GM19099 (cell line): ENCODE measurements around the gene PLA2G1B.

Experiments used
- POLR2A ChIP-seq: IDR thresholded peaks from 3 replicates; pipeline ENCODE4 v1.6.1; 2011; ENCODE audit warnings: low read depth; ENCODE audit not compliant: insufficient read length; ENCODE audit errors: extremely low read depth

Gene PLA2G1B

GRCh38 chr12:120363274-120363855, 35.8 kb upstream of the PLA2G1B start:
- TF ChIP-seq POLR2A, result no peak

GRCh38 chr12:120362516-120363273, 35.1 kb upstream of the PLA2G1B start:
- no peak for TF ChIP-seq POLR2A

- no peak for TF ChIP-seq POLR2A
Observed at GRCh38 chr12:120361506-120362208, 34.1 kb upstream of the PLA2G1B start.

GRCh38 chr12:120359128-120359527, 31.5 kb upstream of the PLA2G1B start:
- TF ChIP-seq POLR2A, result no peak

- TF ChIP-seq POLR2A, result no peak
Observed at GRCh38 chr12:120358412-120359100, 31.0 kb upstream of the PLA2G1B start.

- no peak for TF ChIP-seq POLR2A
Observed at GRCh38 chr12:120357104-120357503, 29.5 kb upstream of the PLA2G1B start.

- TF ChIP-seq POLR2A, result no peak
Observed at GRCh38 chr12:120356567-120357030, 29.0 kb upstream of the PLA2G1B start.

GRCh38 chr12:120353556-120354317, 26.2 kb upstream of the PLA2G1B start:
- no peak for TF ChIP-seq POLR2A

- TF ChIP-seq POLR2A, result no peak
Observed at GRCh38 chr12:120353136-120353535, 25.6 kb upstream of the PLA2G1B start.

- no peak for TF ChIP-seq POLR2A
Observed at GRCh38 chr12:120352117-120352516, 24.5 kb upstream of the PLA2G1B start.

GRCh38 chr12:120350576-120351350, 23.2 kb upstream of the PLA2G1B start:
- no peak for TF ChIP-seq POLR2A

GRCh38 chr12:120347766-120348165, 20.2 kb upstream of the PLA2G1B start:
- no peak for TF ChIP-seq POLR2A

GRCh38 chr12:120346681-120347080, 19.1 kb upstream of the PLA2G1B start:
- TF ChIP-seq POLR2A, result no peak

GRCh38 chr12:120346031-120346430, 18.5 kb upstream of the PLA2G1B start:
- no peak for TF ChIP-seq POLR2A
